HepG2 (cell line): ENCODE measurements around the gene CRKL. TPM values are rescaled to one million over a fixed set of nuclear protein-coding genes. Genes with fewer than 3 reads are reported as not detected.

ENCODE experiments used
- GZF1 ChIP-seq: sonication (generic); formaldehyde crosslinking; IDR thresholded peaks from 2 replicates; pipeline ENCODE4 v1.5.1; 2020; ENCODE audit warnings: mild to moderate bottlenecking, missing genetic modification reagents
- HOXD1 ChIP-seq: sonication (generic); formaldehyde crosslinking; IDR thresholded peaks from 2 replicates; pipeline ENCODE4 v1.5.0; 2020; ENCODE audit warnings: missing genetic modification reagents
- NCOA2 ChIP-seq: sonication (generic); formaldehyde crosslinking; IDR thresholded peaks from 2 replicates; pipeline ENCODE4 v1.8.0; 2022; ENCODE audit warnings: inconsistent platforms
- NCOR1 ChIP-seq: fragments of 200-600 bp; sonication (generic); IDR thresholded peaks from 2 replicates; pipeline ENCODE4 v1.7.0; 2017; ENCODE audit warnings: antibody characterized with exemption, low read length, borderline replicate concordance
- POGK ChIP-seq: sonication (generic); formaldehyde crosslinking; conservative IDR thresholded peaks from 2 replicates; pipeline ENCODE4 v1.8.0; 2022; ENCODE audit warnings: mild to moderate bottlenecking, moderate library complexity, missing genetic modification reagents
- RBM22 ChIP-seq: fragments of 200-400 bp; formaldehyde crosslinking; optimal IDR thresholded peaks from 2 replicates; pipeline ENCODE3; 2017; ENCODE audit warnings: mild to moderate bottlenecking, low read length, moderate library complexity
- SCMH1 ChIP-seq: sonication (generic); formaldehyde crosslinking; IDR thresholded peaks from 2 replicates; pipeline ENCODE4 v1.9.0; 2021; ENCODE audit warnings: missing genetic modification reagents, mild to moderate bottlenecking, borderline replicate concordance
- SETDB1 ChIP-seq: sonication (generic); formaldehyde crosslinking; IDR thresholded peaks from 2 replicates; pipeline ENCODE4 v1.5.1; 2020; ENCODE audit warnings: missing genetic modification reagents, mild to moderate bottlenecking, borderline replicate concordance
- TMF1 ChIP-seq: sonication (generic); formaldehyde crosslinking; IDR thresholded peaks from 2 replicates; pipeline ENCODE4 v1.8.1; 2022; ENCODE audit warnings: low read depth, missing genetic modification reagents
- ZBTB42 ChIP-seq: sonication (generic); formaldehyde crosslinking; IDR thresholded peaks from 2 replicates; pipeline ENCODE4 v1.5.0; 2020; ENCODE audit warnings: mild to moderate bottlenecking, missing genetic modification reagents
- ZKSCAN8 ChIP-seq: IDR thresholded peaks from 2 replicates; pipeline ENCODE4 v1.6.1; 2016; ENCODE audit warnings: borderline replicate concordance, missing genetic modification reagents, missing compliant biosample characterization
- ZNF569 ChIP-seq: sonication (generic); formaldehyde crosslinking; IDR thresholded peaks from 2 replicates; pipeline ENCODE4 v1.5.0; 2020; ENCODE audit warnings: mild to moderate bottlenecking, missing genetic modification reagents, moderate library complexity, borderline replicate concordance
- ZNF773 ChIP-seq: sonication (generic); formaldehyde crosslinking; IDR thresholded peaks from 2 replicates; pipeline ENCODE4 v1.4.0; 2020; ENCODE audit warnings: missing genetic modification reagents, borderline replicate concordance
- ZNF792 ChIP-seq: IDR thresholded peaks from 2 replicates; pipeline ENCODE4 v1.6.1; 2016
- polyA plus RNA-seq, 8 experiments: library from polyadenylated mRNA; depleted of rRNA in 3 of 8; stranded (reverse) in 7 of 8; unstranded in 1 of 8; fragments of >200 nt; fragmentation: Illumina TruSeq in 4 of 8; extraction: Trizol in 4 of 8; gene quantifications; 2 replicates each; pipeline versions ENCODE4 v1.2.1 to v1.2.3, GENCODE V29; 2011 to 2016; ENCODE audit warnings: low read depth in 4 of 8, missing spikeins in 1 of 8, mixed read lengths in 1 of 8; ENCODE audit not compliant: insufficient read depth in 1 of 8
- total RNA-seq, 5 experiments: library from RNA; depleted of rRNA; stranded (reverse); fragments of >200 nt; fragmentation: Illumina TruSeq; extraction: Trizol; gene quantifications; 2 replicates each; pipeline ENCODE4 v1.2.3, GENCODE V29; 2016; ENCODE audit warnings: low read depth in 1 of 5
- TF ChIP-seq, protein P1 (sequence below): sonication (generic); formaldehyde crosslinking; IDR thresholded peaks from 2 replicates; pipeline ENCODE4 v1.4.0; 2020; ENCODE audit warnings: mild to moderate bottlenecking, missing genetic modification reagents
- TF ChIP-seq, protein P2 (sequence below): sonication (generic); formaldehyde crosslinking; IDR thresholded peaks from 2 replicates; pipeline ENCODE4 v1.4.0; 2020; ENCODE audit warnings: low read depth, missing genetic modification reagents
- TF ChIP-seq, protein P3 (sequence below): sonication (generic); formaldehyde crosslinking; IDR thresholded peaks from 2 replicates; pipeline ENCODE4 v1.9.0; 2022; ENCODE audit warnings: low read depth, missing genetic modification reagents
- TF ChIP-seq, protein P4 (sequence below): sonication (generic); formaldehyde crosslinking; IDR thresholded peaks from 2 replicates; pipeline ENCODE4 v1.5.1; 2020; ENCODE audit warnings: missing genetic modification reagents, mild to moderate bottlenecking, borderline replicate concordance

The CRKL gene
- total and polyA plus RNA-seq, 2 of the 13 experiments (the other 11 are each of a cell fraction or from before 2014, with no cell fraction given): 37.4 to 60.6 TPM

DNA sequence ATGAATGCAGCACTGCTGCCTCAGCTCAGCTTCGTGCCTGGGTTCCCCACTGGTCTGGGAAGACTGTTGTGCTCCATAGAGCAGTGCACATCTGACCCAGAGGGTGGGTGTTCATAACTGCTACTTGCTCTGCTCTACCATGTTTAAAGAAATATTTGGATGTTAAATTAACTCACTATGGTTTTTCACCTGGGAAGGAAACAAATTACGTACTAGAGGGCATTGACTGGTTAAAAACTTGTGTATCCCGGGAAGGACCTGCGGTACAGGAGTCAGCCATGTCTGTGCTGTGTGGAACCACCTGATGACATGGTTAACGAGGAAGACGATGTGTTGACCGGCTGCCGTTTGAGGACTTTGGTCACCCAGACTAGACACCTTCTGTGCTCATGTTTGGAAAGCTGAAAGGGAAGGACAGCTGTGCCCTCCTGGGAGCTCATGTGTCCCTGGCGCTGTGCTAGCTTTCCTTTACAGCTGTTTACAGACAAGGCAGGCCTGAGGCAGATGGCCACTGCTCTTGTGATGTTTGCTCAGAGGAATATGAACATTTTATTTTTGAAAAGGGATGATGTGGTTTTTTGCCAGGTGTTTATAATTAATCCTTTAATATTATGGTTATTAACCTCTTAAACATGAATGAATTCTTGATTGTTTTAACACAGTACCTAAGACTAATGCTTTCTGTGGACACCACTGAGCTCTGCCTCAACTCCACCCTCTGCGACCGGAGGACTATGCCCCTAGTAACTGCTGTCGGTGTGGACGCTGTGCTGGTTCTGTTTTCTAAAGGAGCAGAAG is 35.5 kb downstream of the CRKL start (continued):
- TF ChIP-seq POGK (CRISPR knock-in tag): no peak
- TF ChIP-seq, protein P1, sequence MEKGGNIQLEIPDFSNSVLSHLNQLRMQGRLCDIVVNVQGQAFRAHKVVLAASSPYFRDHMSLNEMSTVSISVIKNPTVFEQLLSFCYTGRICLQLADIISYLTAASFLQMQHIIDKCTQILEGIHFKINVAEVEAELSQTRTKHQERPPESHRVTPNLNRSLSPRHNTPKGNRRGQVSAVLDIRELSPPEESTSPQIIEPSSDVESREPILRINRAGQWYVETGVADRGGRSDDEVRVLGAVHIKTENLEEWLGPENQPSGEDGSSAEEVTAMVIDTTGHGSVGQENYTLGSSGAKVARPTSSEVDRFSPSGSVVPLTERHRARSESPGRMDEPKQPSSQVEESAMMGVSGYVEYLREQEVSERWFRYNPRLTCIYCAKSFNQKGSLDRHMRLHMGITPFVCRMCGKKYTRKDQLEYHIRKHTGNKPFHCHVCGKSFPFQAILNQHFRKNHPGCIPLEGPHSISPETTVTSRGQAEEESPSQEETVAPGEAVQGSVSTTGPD (CRISPR knock-in tag): no peak
- TF ChIP-seq NCOA2 (CRISPR knock-in tag): 0 out of 2 replicates have a peak, but pooled peaks have one; percentile 24
- no peak for TF ChIP-seq TMF1 (CRISPR knock-in tag)
- TF ChIP-seq ZNF773 (CRISPR knock-in tag): no peak
- TF ChIP-seq, protein P2, sequence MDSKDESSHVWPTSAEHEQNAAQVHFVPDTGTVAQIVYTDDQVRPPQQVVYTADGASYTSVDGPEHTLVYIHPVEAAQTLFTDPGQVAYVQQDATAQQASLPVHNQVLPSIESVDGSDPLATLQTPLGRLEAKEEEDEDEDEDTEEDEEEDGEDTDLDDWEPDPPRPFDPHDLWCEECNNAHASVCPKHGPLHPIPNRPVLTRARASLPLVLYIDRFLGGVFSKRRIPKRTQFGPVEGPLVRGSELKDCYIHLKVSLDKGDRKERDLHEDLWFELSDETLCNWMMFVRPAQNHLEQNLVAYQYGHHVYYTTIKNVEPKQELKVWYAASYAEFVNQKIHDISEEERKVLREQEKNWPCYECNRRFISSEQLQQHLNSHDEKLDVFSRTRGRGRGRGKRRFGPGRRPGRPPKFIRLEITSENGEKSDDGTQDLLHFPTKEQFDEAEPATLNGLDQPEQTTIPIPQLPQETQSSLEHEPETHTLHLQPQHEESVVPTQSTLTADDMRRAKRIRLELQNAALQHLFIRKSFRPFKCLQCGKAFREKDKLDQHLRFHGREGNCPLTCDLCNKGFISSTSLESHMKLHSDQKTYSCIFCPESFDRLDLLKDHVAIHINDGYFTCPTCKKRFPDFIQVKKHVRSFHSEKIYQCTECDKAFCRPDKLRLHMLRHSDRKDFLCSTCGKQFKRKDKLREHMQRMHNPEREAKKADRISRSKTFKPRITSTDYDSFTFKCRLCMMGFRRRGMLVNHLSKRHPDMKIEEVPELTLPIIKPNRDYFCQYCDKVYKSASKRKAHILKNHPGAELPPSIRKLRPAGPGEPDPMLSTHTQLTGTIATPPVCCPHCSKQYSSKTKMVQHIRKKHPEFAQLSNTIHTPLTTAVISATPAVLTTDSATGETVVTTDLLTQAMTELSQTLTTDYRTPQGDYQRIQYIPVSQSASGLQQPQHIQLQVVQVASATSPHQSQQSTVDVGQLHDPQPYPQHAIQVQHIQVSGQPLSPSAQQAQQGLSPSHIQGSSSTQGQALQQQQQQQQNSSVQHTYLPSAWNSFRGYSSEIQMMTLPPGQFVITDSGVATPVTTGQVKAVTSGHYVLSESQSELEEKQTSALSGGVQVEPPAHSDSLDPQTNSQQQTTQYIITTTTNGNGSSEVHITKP (CRISPR knock-in tag): no peak
- TF ChIP-seq GZF1: no peak
- TF ChIP-seq, protein P3, sequence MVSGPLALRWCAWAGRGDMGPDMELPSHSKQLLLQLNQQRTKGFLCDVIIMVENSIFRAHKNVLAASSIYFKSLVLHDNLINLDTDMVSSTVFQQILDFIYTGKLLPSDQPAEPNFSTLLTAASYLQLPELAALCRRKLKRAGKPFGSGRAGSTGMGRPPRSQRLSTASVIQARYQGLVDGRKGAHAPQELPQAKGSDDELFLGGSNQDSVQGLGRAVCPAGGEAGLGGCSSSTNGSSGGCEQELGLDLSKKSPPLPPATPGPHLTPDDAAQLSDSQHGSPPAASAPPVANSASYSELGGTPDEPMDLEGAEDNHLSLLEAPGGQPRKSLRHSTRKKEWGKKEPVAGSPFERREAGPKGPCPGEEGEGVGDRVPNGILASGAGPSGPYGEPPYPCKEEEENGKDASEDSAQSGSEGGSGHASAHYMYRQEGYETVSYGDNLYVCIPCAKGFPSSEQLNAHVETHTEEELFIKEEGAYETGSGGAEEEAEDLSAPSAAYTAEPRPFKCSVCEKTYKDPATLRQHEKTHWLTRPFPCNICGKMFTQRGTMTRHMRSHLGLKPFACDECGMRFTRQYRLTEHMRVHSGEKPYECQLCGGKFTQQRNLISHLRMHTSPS (CRISPR knock-in tag): no peak
- 0 out of 2 replicates have a peak, but pooled peaks have one; percentile 34 for TF ChIP-seq ZBTB42 (CRISPR knock-in tag)
- no peak for TF ChIP-seq ZKSCAN8 (CRISPR knock-in tag)
- TF ChIP-seq SETDB1 (CRISPR knock-in tag): no peak
- TF ChIP-seq, protein P4, sequence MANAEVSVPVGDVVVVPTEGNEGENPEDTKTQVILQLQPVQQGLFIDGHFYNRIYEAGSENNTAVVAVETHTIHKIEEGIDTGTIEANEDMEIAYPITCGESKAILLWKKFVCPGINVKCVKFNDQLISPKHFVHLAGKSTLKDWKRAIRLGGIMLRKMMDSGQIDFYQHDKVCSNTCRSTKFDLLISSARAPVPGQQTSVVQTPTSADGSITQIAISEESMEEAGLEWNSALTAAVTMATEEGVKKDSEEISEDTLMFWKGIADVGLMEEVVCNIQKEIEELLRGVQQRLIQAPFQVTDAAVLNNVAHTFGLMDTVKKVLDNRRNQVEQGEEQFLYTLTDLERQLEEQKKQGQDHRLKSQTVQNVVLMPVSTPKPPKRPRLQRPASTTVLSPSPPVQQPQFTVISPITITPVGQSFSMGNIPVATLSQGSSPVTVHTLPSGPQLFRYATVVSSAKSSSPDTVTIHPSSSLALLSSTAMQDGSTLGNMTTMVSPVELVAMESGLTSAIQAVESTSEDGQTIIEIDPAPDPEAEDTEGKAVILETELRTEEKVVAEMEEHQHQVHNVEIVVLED (CRISPR knock-in tag): 0 out of 2 replicates have a peak, but pooled peaks have one; percentile 27
- TF ChIP-seq SCMH1 (CRISPR knock-in tag): no peak
- TF ChIP-seq ZNF569 (CRISPR knock-in tag): no peak
- peak; percentile 94 for TF ChIP-seq RBM22
- no peak for TF ChIP-seq HOXD1
- peak; percentile 66; the same call in 1 of the 2 replicates for TF ChIP-seq NCOR1
- no peak for TF ChIP-seq ZNF792 (CRISPR knock-in tag)
